GM19043 (cell line): ENCODE measurements around the gene PAX2.

ENCODE experiments used
- ATAC-seq: cut with Tn5 transposase; IDR thresholded peaks from one replicate; pipeline ENCODE4 v1.9.1; 2021; ENCODE audit warnings: low read depth; ENCODE audit not compliant: unreplicated experiment

The PAX2 gene

GRCh38 chr10:100723770-100724530 is 21.4 kb upstream of the PAX2 start:
- no peak for ATAC-seq

- ATAC-seq, result no peak
These were observed 20.8 kb upstream of the PAX2 start for GRCh38 chr10:100724531-100725027.

GRCh38 chr10:100725071-100725471 is 20.3 kb upstream of the PAX2 start:
- no peak for ATAC-seq

- no peak for ATAC-seq
These were observed 19.4 kb upstream of the PAX2 start for GRCh38 chr10:100725869-100726426.

- no peak for ATAC-seq
These were observed 17.6 kb upstream of the PAX2 start for GRCh38 chr10:100727808-100728207.

- ATAC-seq, result no peak
These were observed 16.2 kb upstream of the PAX2 start for GRCh38 chr10:100728928-100729861.

GRCh38 chr10:100729862-100730724 is 15.3 kb upstream of the PAX2 start:
- ATAC-seq, result no peak

GRCh38 chr10:100730725-100731406 is 14.5 kb upstream of the PAX2 start:
- no peak for ATAC-seq

- ATAC-seq, result no peak
These were observed 13.8 kb upstream of the PAX2 start for GRCh38 chr10:100731407-100732240.

- no peak for ATAC-seq
These were observed 13.2 kb upstream of the PAX2 start for GRCh38 chr10:100732241-100732596.

GRCh38 chr10:100733329-100733728 is 12.1 kb upstream of the PAX2 start:
- ATAC-seq, result no peak

GRCh38 chr10:100734295-100735086 is 10.9 kb upstream of the PAX2 start:
- no peak for ATAC-seq

- ATAC-seq, result no peak
These were observed 10.4 kb upstream of the PAX2 start for GRCh38 chr10:100735087-100735336.

- no peak for ATAC-seq
These were observed 9.8 kb upstream of the PAX2 start for GRCh38 chr10:100735337-100736143.

GRCh38 chr10:100736144-100736808 is 9.1 kb upstream of the PAX2 start:
- no peak for ATAC-seq

GRCh38 chr10:100736809-100737354 is 8.5 kb upstream of the PAX2 start:
- no peak for ATAC-seq
